K562 (cell line): Measurements from ENCODE around the gene TDRD9. TPM values are rescaled to one million over a fixed set of nuclear protein-coding genes. Genes with fewer than 3 reads are reported as not detected.
A peak's percentile ranks its signal among the peaks of the same experiment; 100 is the strongest.

Experiments used
- ATAC-seq: fragments of 200-7000 bp; cut with Tn5 transposase; 3 replicates; pipeline ENCODE4 v1.9.1; 2020; ENCODE audit warnings: moderate library complexity
- BruUV-seq: library from RNA; stranded (reverse); fragments of 400-500 nt; replicated peaks from 2 replicates; lab custom pipeline; 2021; lab: Mats Ljungman, UMichigan
- CTCF ChIA-PET: fragments of 300-600 bp; formaldehyde crosslinking; extraction: SDS; loops from one replicate; lab custom pipeline; 2021; ENCODE audit warnings: low intra/inter-chr PET ratio; lab: Yijun Ruan, JAX
- POLR2A ChIA-PET: fragments of 300-600, 350-650 bp; sonication (Branson Sonifier 250); formaldehyde crosslinking; extraction: SDS; loops from one replicate; lab custom pipeline; 2021; ENCODE audit warnings: antibody characterized with exemption, inconsistent platforms; lab: Yijun Ruan, JAX
- DNase-seq, 4 experiments: peaks; one replicate each; pipeline versions ENCODE4 v3.0.0 to v3.0.0-alpha.2; 2011 to 2018; ENCODE audit warnings: low spot score in 3 of 4, mixed read lengths in 3 of 4; ENCODE audit errors: extremely low read depth in 1 of 4
- FAIRE-seq: peaks from 2 replicates; lab custom pipeline; 2011; peaks lifted over from hg19 to GRCh38; lab: Jason Lieb, UNC
- H2AFZ ChIP-seq: 2 replicates; pipeline ENCODE4 v1.6.0; 2011; ENCODE audit warnings: low read depth, low read length, control low read depth, inconsistent platforms
- H3K27ac ChIP-seq: fragments of 200-600 bp; 3 replicates; pipeline ENCODE4 v1.8.0; 2011; ENCODE audit warnings: low read depth, mild to moderate bottlenecking, control low read depth, inconsistent platforms, low read length, moderate library complexity, mixed read lengths; ENCODE audit errors: extremely low read depth
- H3K27me3 ChIP-seq, 2 experiments: fragments of 300-600 bp in 1 of 2; 2 replicates in 1 of 2; 3 replicates in 1 of 2; pipeline versions ENCODE4 v1.6.0 to v1.8.0; 2011; ENCODE audit warnings: inconsistent platforms in 2 of 2, low read length in 2 of 2, mild to moderate bottlenecking in 1 of 2, mixed read lengths in 1 of 2, moderate library complexity in 1 of 2; ENCODE audit not compliant: control insufficient read depth in 2 of 2, insufficient read depth in 2 of 2
- H3K36me3 ChIP-seq: fragments of 300-600 bp; 3 replicates; pipeline ENCODE4 v1.8.0; 2011; ENCODE audit warnings: mild to moderate bottlenecking, low read length, inconsistent platforms; ENCODE audit not compliant: control insufficient read depth, insufficient read depth
- H3K4me1 ChIP-seq, 2 experiments: fragments of 200-600 bp in 1 of 2; replicated peaks in 1 of 2; 2 replicates in 1 of 2; 3 replicates in 1 of 2; pipeline versions ENCODE4 v1.5.1 to v1.8.0; 2011; ENCODE audit warnings: inconsistent platforms in 2 of 2, low read length in 2 of 2, mild to moderate bottlenecking in 1 of 2, mixed read lengths in 1 of 2, moderate library complexity in 1 of 2; ENCODE audit not compliant: control insufficient read depth in 2 of 2, insufficient read depth in 2 of 2
- H3K4me2 ChIP-seq: 2 replicates; pipeline ENCODE4 v1.6.1; 2011; ENCODE audit warnings: low read length, control low read depth, inconsistent platforms, mixed read lengths; ENCODE audit not compliant: insufficient read depth
- H3K4me3 ChIP-seq: fragments of 200-600 bp; sonication (generic), shearing (Covaris generic); 2 replicates; pipeline ENCODE4 v1.5.1; 2016; ENCODE audit warnings: control low read depth, inconsistent platforms
- H3K79me2 ChIP-seq: fragments of 200-600 bp; 3 replicates; pipeline ENCODE4 v1.8.0; 2011; ENCODE audit warnings: low read length, inconsistent platforms; ENCODE audit not compliant: control insufficient read depth, insufficient read depth
- H3K9ac ChIP-seq, 2 experiments: 2 replicates each; pipeline versions ENCODE4 v1.6.0 to v1.6.1; 2011; ENCODE audit warnings: low read depth in 2 of 2, low read length in 2 of 2, control low read depth in 1 of 2, inconsistent platforms in 1 of 2, mild to moderate bottlenecking in 1 of 2, mixed read lengths in 1 of 2; ENCODE audit not compliant: insufficient read depth in 1 of 2
- H3K9me1 ChIP-seq: one replicate; pipeline ENCODE4 v1.6.0; 2011; ENCODE audit warnings: inconsistent platforms, mild to moderate bottlenecking, low read length, moderate library complexity; ENCODE audit not compliant: control insufficient read depth, insufficient read depth
- H3K9me3 ChIP-seq: replicated peaks from 2 replicates; pipeline ENCODE4 v1.5.1; 2011; ENCODE audit warnings: low read depth, low read length, inconsistent platforms; ENCODE audit not compliant: control insufficient read depth, insufficient read depth
- H4K20me1 ChIP-seq: replicated peaks from 2 replicates; pipeline ENCODE4 v1.6.1; 2011; ENCODE audit warnings: low read length, inconsistent platforms, mixed read lengths; ENCODE audit not compliant: control insufficient read depth, insufficient read depth
- C11orf30 ChIP-seq: fragments of 450-650 bp; IDR thresholded peaks from 2 replicates; pipeline ENCODE4 v1.6.1; 2016; ENCODE audit warnings: low read depth, mild to moderate bottlenecking
- MITF ChIP-seq: IDR thresholded peaks from 2 replicates; pipeline ENCODE4 v1.6.1; 2014; ENCODE audit warnings: antibody characterized with exemption
- ZNF316 ChIP-seq: fragments of 450-650 bp; IDR thresholded peaks from 2 replicates; pipeline ENCODE4 v1.6.1; 2016
- ZNF512 ChIP-seq: IDR thresholded peaks from 2 replicates; pipeline ENCODE4 v1.6.1; 2016; ENCODE audit warnings: missing genetic modification characterization, missing compliant biosample characterization
- ZNF707 ChIP-seq: fragments of 250-450 bp; sonication (Bioruptor Pico); conservative IDR thresholded peaks from 2 replicates; pipeline ENCODE4 v1.8.0; 2022; ENCODE audit warnings: inconsistent platforms, mild to moderate bottlenecking, moderate library complexity
- ZNF740 ChIP-seq, 3 experiments: fragments of 200-800 bp in 1 of 3; sonication (Bioruptor generic) in 1 of 3; sonication (generic) in 1 of 3; formaldehyde crosslinking in 1 of 3; IDR thresholded peaks; 2 replicates each; pipeline versions ENCODE4 v1.6.1 to v1.8.0; 2016 to 2022; ENCODE audit warnings: mild to moderate bottlenecking in 2 of 3, missing compliant biosample characterization in 2 of 3, missing genetic modification characterization in 2 of 3, missing genetic modification reagents in 1 of 3
- whole genome bisulfite sequencing: fragments of 100-300 bp; shearing (Covaris generic); methylation state at CpG from one replicate; pipeline ENCODE4 v1.1.6; 2016; ENCODE audit warnings: low coverage, mixed read lengths; ENCODE audit not compliant: insufficient coverage; ENCODE audit errors: missing lambda C conversion rate; 5-methylcytosine and 5-hydroxymethylcytosine counted together
- in situ Hi-C: fragments of 300-500 bp; cut with MboI; formaldehyde crosslinking; loops from 4 replicates; pipeline ENCODE4 v1.15.0; 2018; ENCODE audit warnings: inconsistent platforms, mixed read lengths
- intact Hi-C: fragments of 100-400 bp; cut with micrococcal nuclease; formaldehyde crosslinking; loops from 2 replicates; pipeline ENCODE4 v1.14.2; 2022
- polyA plus RNA-seq, 8 experiments: library from polyadenylated mRNA; depleted of rRNA in 4 of 8; stranded (reverse) in 5 of 8; unstranded in 3 of 8; fragments of >200 nt; fragmentation: Nextera tagmentation in 2 of 8; fragmentation: Illumina TruSeq in 1 of 8; extraction: Ambion mirVana in 2 of 8; extraction: Trizol in 1 of 8; gene quantifications; 2 replicates each; pipeline versions ENCODE4 v1.2.1 to v1.2.3, GENCODE V29; 2011 to 2014; ENCODE audit warnings: inconsistent platforms in 1 of 8, missing spikeins in 1 of 8
- total RNA-seq, 7 experiments: library from RNA; depleted of rRNA in 6 of 7; stranded (reverse); fragments of >200 nt in 6 of 7; fragmentation: Illumina TruSeq in 2 of 7; extraction: Trizol in 2 of 7; gene quantifications; 2 replicates each; pipeline versions ENCODE4 v1.2.1 to v1.2.3, GENCODE V29; 2011 to 2021; ENCODE audit warnings: low replicate concordance in 1 of 7

Gene TDRD9
- total and polyA plus RNA-seq, 9 of the 15 experiments (the other 6 are each of a cell fraction or from before 2014, with no cell fraction given), result 0.04 to 0.14 (median 0.04) TPM; not detected in 5

GRCh38 chr14:104003616-104004015, 75.4 kb downstream of the TDRD9 start:
- no peak overlapping the region for H3K9ac ChIP-seq
- H3K27ac ChIP-seq, result no peak overlapping the region
- DNase-seq (no peak), ATAC-seq (no peak), FAIRE-seq (no peak)
- no peaks in the 10 kb centered on the region for H3K36me3 ChIP-seq
- no peaks in the 10 kb centered on the region for H4K20me1 ChIP-seq
- H2AFZ ChIP-seq, result no peak overlapping the region
- H3K4me2 ChIP-seq, result no peak overlapping the region
- CTCF ChIA-PET, result no interaction called here
- H3K9me1 ChIP-seq, result no peaks in the 10 kb centered on the region
- POLR2A ChIA-PET, result no interaction called here
- H3K4me1 ChIP-seq, result no peaks in the 10 kb centered on the region; a peak in 1 of 5 replicates
- H3K4me3 ChIP-seq, result no peak overlapping the region
- peaks cover 10 to 18% of the 10 kb centered on the region in 2 experiments; a peak in 3 of 5 replicates for H3K27me3 ChIP-seq
- H3K9me3 ChIP-seq, result no peaks in the 10 kb centered on the region
- WGBS, result 5% methylated on average over 6 of the region's 6 CpGs
- intact Hi-C loops (no loop called here), in situ Hi-C loops (no loop called here)
- TF ChIP-seq ZNF740 (CRISPR knock-in tag; IDR thresholded peaks at IDR 0.05), result no peak
- TF ChIP-seq ZNF740 (tag; IDR thresholded peaks at IDR 0.05), result no peak
- no TSS peak for BruUV-seq
- no peaks in the 10 kb centered on the region for H3K79me2 ChIP-seq

GRCh38 chr14:104004849-104005248, 76.6 kb downstream of the TDRD9 start:
- intact Hi-C loops (no loop called here), in situ Hi-C loops (no loop called here)
- H3K27ac ChIP-seq, result no peak overlapping the region
- TF ChIP-seq ZNF707 (CRISPR knock-in tag) (no peak), ZNF316 (peak; percentile 37; the same call in 1 of the 2 replicates), ZNF512 (tag) (peak; percentile 81; the same call in 1 of the 2 replicates), C11orf30 (peak; percentile 30), MITF (no peak)
- H4K20me1 ChIP-seq, result no peaks in the 10 kb centered on the region
- no peak overlapping the region for H2AFZ ChIP-seq
- POLR2A ChIA-PET, result interaction anchor here (0.5 to 1.3 kb wide), 3 partner anchors 10 to 68 kb away, joined by 3 read pairs; no protein-coding TSS in a partner anchor
- BruUV-seq, result no TSS peak
- no peak overlapping the region for H3K9ac ChIP-seq
- H3K9me3 ChIP-seq, result no peaks in the 10 kb centered on the region
- no peak for DNase-seq
- no peak overlapping the region for H3K4me3 ChIP-seq
- CTCF ChIA-PET, result no interaction called here
- H3K9me1 ChIP-seq, result no peaks in the 10 kb centered on the region
- no peak overlapping the region for H3K4me2 ChIP-seq
- 0% methylated on average over 1 of the region's 1 CpG for WGBS
- no peaks in the 10 kb centered on the region for H3K79me2 ChIP-seq
- H3K27me3 ChIP-seq, result peaks cover 10 to 17% of the 10 kb centered on the region in 2 experiments; a peak in 3 of 5 replicates
- H3K36me3 ChIP-seq, result no peaks in the 10 kb centered on the region
- H3K4me1 ChIP-seq, result no peaks in the 10 kb centered on the region; a peak in 1 of 5 replicates
- ATAC-seq, result no peak
- no peak for FAIRE-seq
